Measurements from ENCODE around the gene TMBIM1.
A peak's percentile ranks its signal among the peaks of the same experiment; 100 is the strongest.

Gene TMBIM1

DNA sequence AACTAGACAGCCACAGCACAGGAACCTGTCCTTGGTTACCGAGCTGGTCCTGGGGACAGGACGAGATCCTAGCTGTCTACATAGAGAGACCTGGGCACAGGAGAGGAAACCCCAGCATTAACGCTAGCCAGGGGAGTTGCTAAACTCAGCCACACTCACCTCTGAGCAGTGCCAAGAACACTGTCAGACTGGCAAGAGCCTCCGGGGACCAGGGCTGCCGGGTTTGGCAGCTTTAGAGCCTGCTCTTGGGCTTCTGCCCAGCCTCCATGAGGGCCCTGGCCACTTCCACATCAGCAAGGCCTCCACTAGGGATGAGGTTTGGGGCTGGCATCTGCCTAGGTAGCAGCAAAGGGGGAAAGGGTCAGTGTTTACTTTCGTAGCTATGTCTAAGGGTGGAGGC, 6.7 kb downstream of the TMBIM1 start:
- peak overlapping the region; percentile 93 for H3K9ac ChIP-seq (ENCODE audit: low read length)

DNA sequence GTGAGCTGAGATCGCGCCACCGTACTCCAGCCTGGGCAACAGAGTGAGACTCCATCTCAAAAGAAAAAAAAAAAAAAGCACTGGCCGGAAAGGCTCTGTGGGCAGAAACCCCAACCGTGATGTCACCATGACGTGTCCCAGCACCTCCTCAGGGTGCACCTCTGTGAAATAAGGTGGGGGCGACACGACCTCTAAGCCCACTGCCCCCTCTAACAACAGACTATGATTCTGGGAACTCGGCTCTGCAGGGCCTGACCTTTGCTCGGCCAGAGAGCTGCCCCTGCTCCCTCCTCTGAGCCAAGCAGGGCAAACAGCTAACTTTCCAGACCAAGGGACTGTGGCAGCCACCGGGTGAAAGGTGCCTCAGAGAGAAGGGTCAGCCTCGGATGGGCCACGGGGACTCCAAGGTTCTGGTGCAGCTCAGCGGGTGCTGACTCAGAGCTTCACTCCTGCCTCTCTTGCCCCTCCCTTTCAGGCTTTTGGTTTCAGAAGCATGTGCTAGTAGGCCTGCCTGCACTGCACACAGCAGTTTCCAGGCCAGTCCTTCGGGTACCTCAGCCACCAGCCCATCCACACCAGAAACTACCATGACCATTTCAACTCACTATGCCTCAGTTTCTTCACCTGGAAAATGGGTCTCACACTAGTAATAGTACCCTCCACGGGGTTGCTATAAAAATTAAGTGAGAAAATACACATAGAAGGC, 8.0 kb downstream of the TMBIM1 start:
- H3K18ac ChIP-seq (ENCODE audit: low read depth in 1 of 2, low read length in 2 of 2): peak overlapping the region; percentile 59 to 64
- H3K27ac ChIP-seq (ENCODE audit: low read length, poor library complexity, severe bottlenecking): peak overlapping the region; percentile 69
- peaks cover 51% of the 10 kb centered on the region for H3K4me1 ChIP-seq (ENCODE audit: control insufficient read depth, insufficient read depth, low read depth, low read length)
- H2BK12ac ChIP-seq (ENCODE audit: low read length in 2 of 2): peak overlapping the region; percentile 55 to 65
- peak overlapping the region; percentile 93 for H3K9ac ChIP-seq (ENCODE audit: low read length)
- H3K14ac ChIP-seq (ENCODE audit: low read length in 2 of 2): peak overlapping the region in 1 of 2 experiments; percentile 58
- WGBS: 59% methylated on average over 16 of the region's 16 CpGs
- peak overlapping the region; percentile 6 to 89 for H3K4ac ChIP-seq (ENCODE audit: low read depth in 1 of 2, low read length in 2 of 2)
- peak overlapping the region; percentile 54 for H4K8ac ChIP-seq (ENCODE audit: low read length)
- peak overlapping the region; percentile 40 for H2BK5ac ChIP-seq (ENCODE audit: low read depth, low read length, poor library complexity, severe bottlenecking)
- no peaks in the 10 kb centered on the region for H3K27me3 ChIP-seq (ENCODE audit: control insufficient read depth in 1 of 2, insufficient read depth in 1 of 2, low read length in 2 of 2)
- H2BK15ac ChIP-seq (ENCODE audit: low read depth, poor library complexity, severe bottlenecking): no peak overlapping the region
- peak overlapping the region; percentile 56 for H3K4me2 ChIP-seq (ENCODE audit: low read length, poor library complexity, severe bottlenecking)
- H3K4me3 ChIP-seq (ENCODE audit: insufficient read depth in 1 of 2, low read depth in 1 of 2, low read length in 2 of 2): peak overlapping the region in 1 of 2 experiments; percentile 61
- peak overlapping the region in 1 of 2 experiments; percentile 36 for H3K23ac ChIP-seq (ENCODE audit: low read length in 2 of 2)
- no peaks in the 10 kb centered on the region for H3K9me3 ChIP-seq (ENCODE audit: control insufficient read depth, low read length)
- peak overlapping the region; percentile 74 for H2BK120ac ChIP-seq (ENCODE audit: low read depth, low read length)
- H4K91ac ChIP-seq (ENCODE audit: low read length): peak overlapping the region; percentile 64
- H3K36me3 ChIP-seq (ENCODE audit: control insufficient read depth in 1 of 2, insufficient read depth in 2 of 2, low read depth in 1 of 2, low read length in 2 of 2): peaks cover 24 to 40% of the 10 kb centered on the region in 2 experiments
- peak; percentile 88 for DNase-seq
- peaks cover 25% of the 10 kb centered on the region for H3K79me1 ChIP-seq (replicated peaks; ENCODE audit: low read length, poor library complexity, severe bottlenecking)
- no peak overlapping the region for H2AFZ ChIP-seq (ENCODE audit: low read depth, low read length)
- H2AK5ac ChIP-seq (ENCODE audit: low read length, severe bottlenecking): peak overlapping the region; percentile 88

More for the DNA sequence above, 6.7 kb downstream of the TMBIM1 start:
- Histone ChIP-seq H3K14ac (ENCODE audit: low read length in 2 of 2) (no peak overlapping the region), H3K4me3 (ENCODE audit: insufficient read depth in 1 of 2, low read depth in 1 of 2, low read length in 2 of 2) (peak overlapping the region in 1 of 2 experiments; percentile 84), H3K23ac (ENCODE audit: low read length in 2 of 2) (no peak overlapping the region), H2AFZ (ENCODE audit: low read depth, low read length) (no peak overlapping the region), H4K8ac (ENCODE audit: low read length) (peak overlapping the region; percentile 45), H2BK5ac (ENCODE audit: low read depth, low read length, poor library complexity, severe bottlenecking) (peak overlapping the region; percentile 74), H3K18ac (ENCODE audit: low read depth in 1 of 2, low read length in 2 of 2) (peak overlapping the region; percentile 37 to 51), H3K36me3 (ENCODE audit: control insufficient read depth in 1 of 2, insufficient read depth in 2 of 2, low read depth in 1 of 2, low read length in 2 of 2) (peaks cover 11 to 27% of the 10 kb centered on the region in 2 experiments), H2BK120ac (ENCODE audit: low read depth, low read length) (peak overlapping the region; percentile 87), H3K79me1 (replicated peaks; ENCODE audit: low read length, poor library complexity, severe bottlenecking) (peaks cover 17% of the 10 kb centered on the region), H3K27me3 (ENCODE audit: control insufficient read depth in 1 of 2, insufficient read depth in 1 of 2, low read length in 2 of 2) (no peaks in the 10 kb centered on the region), H2BK12ac (ENCODE audit: low read length in 2 of 2) (peak overlapping the region; percentile 27 to 75), H3K4ac (ENCODE audit: low read depth in 1 of 2, low read length in 2 of 2) (peak overlapping the region; percentile 29 to 46), H3K4me1 (ENCODE audit: control insufficient read depth, insufficient read depth, low read depth, low read length) (peaks cover 58% of the 10 kb centered on the region), H3K27ac (ENCODE audit: low read length, poor library complexity, severe bottlenecking) (peak overlapping the region; percentile 97), H4K91ac (ENCODE audit: low read length) (peak overlapping the region; percentile 73), H2BK15ac (ENCODE audit: low read depth, poor library complexity, severe bottlenecking) (peak overlapping the region; percentile 97), H3K4me2 (ENCODE audit: low read length, poor library complexity, severe bottlenecking) (no peak overlapping the region), H2AK5ac (ENCODE audit: low read length, severe bottlenecking) (peak overlapping the region; percentile 40), H3K9me3 (ENCODE audit: control insufficient read depth, low read length) (no peaks in the 10 kb centered on the region)
- DNase-seq: no peak
- WGBS: 86% methylated on average over 6 of the region's 6 CpGs

- H2BK5ac ChIP-seq (ENCODE audit: low read depth, low read length, poor library complexity, severe bottlenecking): no peak overlapping the region
- peak overlapping the region in 1 of 2 experiments; percentile 28 for H3K18ac ChIP-seq (ENCODE audit: low read depth in 1 of 2, low read length in 2 of 2)
- no peaks in the 10 kb centered on the region for H3K9me3 ChIP-seq (ENCODE audit: control insufficient read depth, low read length)
- no peak overlapping the region for H2AFZ ChIP-seq (ENCODE audit: low read depth, low read length)
- H3K79me1 ChIP-seq (replicated peaks; ENCODE audit: low read length, poor library complexity, severe bottlenecking): peaks cover 38% of the 10 kb centered on the region
- no peak overlapping the region for H2BK15ac ChIP-seq (ENCODE audit: low read depth, poor library complexity, severe bottlenecking)
- H3K4me2 ChIP-seq (ENCODE audit: low read length, poor library complexity, severe bottlenecking): no peak overlapping the region
- no peaks in the 10 kb centered on the region for H3K27me3 ChIP-seq (ENCODE audit: control insufficient read depth in 1 of 2, insufficient read depth in 1 of 2, low read length in 2 of 2)
- WGBS: 75% methylated on average over 14 of the region's 17 CpGs
- peak overlapping the region; percentile 93 for H3K9ac ChIP-seq (ENCODE audit: low read length)
- no peak overlapping the region for H3K14ac ChIP-seq (ENCODE audit: low read length in 2 of 2)
- H2AK5ac ChIP-seq (ENCODE audit: low read length, severe bottlenecking): peak overlapping the region; percentile 76
- peaks cover 43 to 58% of the 10 kb centered on the region in 2 experiments for H3K36me3 ChIP-seq (ENCODE audit: control insufficient read depth in 1 of 2, insufficient read depth in 2 of 2, low read depth in 1 of 2, low read length in 2 of 2)
- peaks cover 49% of the 10 kb centered on the region for H3K4me1 ChIP-seq (ENCODE audit: control insufficient read depth, insufficient read depth, low read depth, low read length)
- peak overlapping the region in 1 of 2 experiments; percentile 23 for H3K23ac ChIP-seq (ENCODE audit: low read length in 2 of 2)
- peak overlapping the region in 1 of 2 experiments; percentile 40 for H2BK12ac ChIP-seq (ENCODE audit: low read length in 2 of 2)
- H2BK120ac ChIP-seq (ENCODE audit: low read depth, low read length): peak overlapping the region; percentile 23
- DNase-seq: peak; percentile 60
- H4K91ac ChIP-seq (ENCODE audit: low read length): peak overlapping the region; percentile 48
- H3K27ac ChIP-seq (ENCODE audit: low read length, poor library complexity, severe bottlenecking): peak overlapping the region; percentile 87
- peak overlapping the region; percentile 38 for H4K8ac ChIP-seq (ENCODE audit: low read length)
- no peak overlapping the region for H3K4ac ChIP-seq (ENCODE audit: low read depth in 1 of 2, low read length in 2 of 2)
- H3K4me3 ChIP-seq (ENCODE audit: insufficient read depth in 1 of 2, low read depth in 1 of 2, low read length in 2 of 2): no peak overlapping the region
These were observed 9.9 kb downstream of the TMBIM1 start for GRCh38 chr2:218282173-218282991.

GRCh38 chr2:218281449-218281848, 10.9 kb downstream of the TMBIM1 start:
- Histone ChIP-seq H2BK15ac (ENCODE audit: low read depth, poor library complexity, severe bottlenecking) (no peak overlapping the region), H4K8ac (ENCODE audit: low read length) (no peak overlapping the region), H3K4ac (ENCODE audit: low read depth in 1 of 2, low read length in 2 of 2) (no peak overlapping the region), H3K18ac (ENCODE audit: low read depth in 1 of 2, low read length in 2 of 2) (no peak overlapping the region), H3K27ac (ENCODE audit: low read length, poor library complexity, severe bottlenecking) (no peak overlapping the region), H2AFZ (ENCODE audit: low read depth, low read length) (no peak overlapping the region), H4K91ac (ENCODE audit: low read length) (no peak overlapping the region), H3K79me1 (replicated peaks; ENCODE audit: low read length, poor library complexity, severe bottlenecking) (peaks cover 47% of the 10 kb centered on the region), H3K4me3 (ENCODE audit: insufficient read depth in 1 of 2, low read depth in 1 of 2, low read length in 2 of 2) (no peak overlapping the region), H2BK5ac (ENCODE audit: low read depth, low read length, poor library complexity, severe bottlenecking) (no peak overlapping the region), H2BK12ac (ENCODE audit: low read length in 2 of 2) (no peak overlapping the region), H3K14ac (ENCODE audit: low read length in 2 of 2) (no peak overlapping the region), H3K27me3 (ENCODE audit: control insufficient read depth in 1 of 2, insufficient read depth in 1 of 2, low read length in 2 of 2) (no peaks in the 10 kb centered on the region), H3K4me1 (ENCODE audit: control insufficient read depth, insufficient read depth, low read depth, low read length) (peaks cover 44% of the 10 kb centered on the region), H2AK5ac (ENCODE audit: low read length, severe bottlenecking) (no peak overlapping the region), H3K9me3 (ENCODE audit: control insufficient read depth, low read length) (no peaks in the 10 kb centered on the region), H3K4me2 (ENCODE audit: low read length, poor library complexity, severe bottlenecking) (no peak overlapping the region), H3K23ac (ENCODE audit: low read length in 2 of 2) (no peak overlapping the region), H2BK120ac (ENCODE audit: low read depth, low read length) (no peak overlapping the region), H3K9ac (ENCODE audit: low read length) (peak overlapping the region; percentile 93), H3K36me3 (ENCODE audit: control insufficient read depth in 1 of 2, insufficient read depth in 2 of 2, low read depth in 1 of 2, low read length in 2 of 2) (peaks cover 52 to 67% of the 10 kb centered on the region in 2 experiments)
- WGBS: 89% methylated on average over 3 of the region's 3 CpGs
- DNase-seq: no peak

Measured in mesenchymal stem cell (in vitro differentiated cells and primary cell).